Measurements from ENCODE around the gene CTNNBL1. TPM values are rescaled to one million over a fixed set of nuclear protein-coding genes. Genes with fewer than 3 reads are reported as not detected.

CTNNBL1 gene
- total RNA-seq, 2 experiments from 2014 or later = 67.3 to 74.9 TPM

DNA sequence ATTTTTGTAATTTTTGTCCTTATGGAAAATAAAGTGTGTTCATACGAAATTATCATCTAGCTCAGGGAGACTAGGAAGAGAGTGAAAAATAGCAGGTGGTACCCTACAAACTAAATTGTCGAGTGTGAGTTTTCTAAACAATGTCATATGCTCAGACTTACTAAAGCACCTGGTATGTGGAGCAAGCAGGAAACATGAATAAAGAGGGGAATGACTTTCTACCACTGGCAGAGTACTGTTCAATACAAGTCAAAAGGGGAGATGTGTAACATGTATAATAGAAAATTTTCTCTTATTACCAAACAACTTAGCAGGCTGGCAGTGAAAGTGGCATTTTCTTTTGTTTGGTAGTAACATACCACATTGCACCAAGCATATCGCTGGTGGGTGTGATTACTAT, 36.1 kb downstream of the CTNNBL1 start:
- ATAC-seq = no peak
- ChIA-PET POLR2A (no interaction called here), CTCF (interaction anchor here (1.3 to 1.5 kb wide), 2 partner anchors 165 to 328 kb away, joined by 3 to 7 read pairs; no protein-coding TSS in a partner anchor)
- Mint-ChIP-seq H3K9me3 (no peaks in the 10 kb centered on the region), H3K36me3 (ENCODE audit: low read depth) (peaks cover 13% of the 10 kb centered on the region), H3K27me3 (no peaks in the 10 kb centered on the region), H3K4me3 (no peak overlapping the region), H3K27ac (no peak overlapping the region), H3K4me1 (ENCODE audit: low read depth) (peaks cover 22% of the 10 kb centered on the region)
- TF ChIP-seq, protein P1, sequence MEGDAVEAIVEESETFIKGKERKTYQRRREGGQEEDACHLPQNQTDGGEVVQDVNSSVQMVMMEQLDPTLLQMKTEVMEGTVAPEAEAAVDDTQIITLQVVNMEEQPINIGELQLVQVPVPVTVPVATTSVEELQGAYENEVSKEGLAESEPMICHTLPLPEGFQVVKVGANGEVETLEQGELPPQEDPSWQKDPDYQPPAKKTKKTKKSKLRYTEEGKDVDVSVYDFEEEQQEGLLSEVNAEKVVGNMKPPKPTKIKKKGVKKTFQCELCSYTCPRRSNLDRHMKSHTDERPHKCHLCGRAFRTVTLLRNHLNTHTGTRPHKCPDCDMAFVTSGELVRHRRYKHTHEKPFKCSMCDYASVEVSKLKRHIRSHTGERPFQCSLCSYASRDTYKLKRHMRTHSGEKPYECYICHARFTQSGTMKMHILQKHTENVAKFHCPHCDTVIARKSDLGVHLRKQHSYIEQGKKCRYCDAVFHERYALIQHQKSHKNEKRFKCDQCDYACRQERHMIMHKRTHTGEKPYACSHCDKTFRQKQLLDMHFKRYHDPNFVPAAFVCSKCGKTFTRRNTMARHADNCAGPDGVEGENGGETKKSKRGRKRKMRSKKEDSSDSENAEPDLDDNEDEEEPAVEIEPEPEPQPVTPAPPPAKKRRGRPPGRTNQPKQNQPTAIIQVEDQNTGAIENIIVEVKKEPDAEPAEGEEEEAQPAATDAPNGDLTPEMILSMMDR (IDR thresholded peaks at IDR 0.05) = no peak
- intact Hi-C loops (cut with micrococcal nuclease) = no loop called here
- DNase-seq = no peak

DNA sequence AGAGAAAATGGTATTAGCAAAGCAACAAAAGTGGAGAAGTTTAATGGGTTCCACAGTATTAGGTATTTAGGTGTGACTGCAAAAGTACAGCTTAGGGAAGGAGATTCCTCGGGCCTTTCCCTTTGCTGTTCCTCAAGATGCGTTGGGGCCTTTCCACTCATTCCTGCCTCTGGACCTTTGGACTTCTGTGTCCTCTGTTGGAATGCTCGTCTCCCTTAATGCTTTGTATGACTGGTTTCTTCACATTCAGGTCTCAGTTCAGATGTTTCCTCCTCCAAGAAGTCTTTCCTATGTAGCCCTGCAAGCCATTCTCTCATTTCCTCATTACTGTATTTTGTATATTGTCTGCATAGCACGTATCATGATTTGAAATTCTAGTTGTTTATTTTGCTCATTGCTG, 39.6 kb downstream of the CTNNBL1 start:
- peaks cover 39% of the 10 kb centered on the region for H3K36me3 Mint-ChIP-seq (ENCODE audit: low read depth)
- no peak overlapping the region for H3K27ac Mint-ChIP-seq
- intact Hi-C loops (cut with micrococcal nuclease) = no loop called here
- peaks cover 15% of the 10 kb centered on the region for H3K4me1 Mint-ChIP-seq (ENCODE audit: low read depth)
- H3K4me3 Mint-ChIP-seq = no peak overlapping the region
- H3K9me3 Mint-ChIP-seq = no peaks in the 10 kb centered on the region
- CTCF ChIA-PET = no interaction called here
- no peak for ATAC-seq
- no peak for DNase-seq
- TF ChIP-seq, protein P1 (IDR thresholded peaks at IDR 0.05) = no peak
- POLR2A ChIA-PET = no interaction called here
- no peaks in the 10 kb centered on the region for H3K27me3 Mint-ChIP-seq

DNA sequence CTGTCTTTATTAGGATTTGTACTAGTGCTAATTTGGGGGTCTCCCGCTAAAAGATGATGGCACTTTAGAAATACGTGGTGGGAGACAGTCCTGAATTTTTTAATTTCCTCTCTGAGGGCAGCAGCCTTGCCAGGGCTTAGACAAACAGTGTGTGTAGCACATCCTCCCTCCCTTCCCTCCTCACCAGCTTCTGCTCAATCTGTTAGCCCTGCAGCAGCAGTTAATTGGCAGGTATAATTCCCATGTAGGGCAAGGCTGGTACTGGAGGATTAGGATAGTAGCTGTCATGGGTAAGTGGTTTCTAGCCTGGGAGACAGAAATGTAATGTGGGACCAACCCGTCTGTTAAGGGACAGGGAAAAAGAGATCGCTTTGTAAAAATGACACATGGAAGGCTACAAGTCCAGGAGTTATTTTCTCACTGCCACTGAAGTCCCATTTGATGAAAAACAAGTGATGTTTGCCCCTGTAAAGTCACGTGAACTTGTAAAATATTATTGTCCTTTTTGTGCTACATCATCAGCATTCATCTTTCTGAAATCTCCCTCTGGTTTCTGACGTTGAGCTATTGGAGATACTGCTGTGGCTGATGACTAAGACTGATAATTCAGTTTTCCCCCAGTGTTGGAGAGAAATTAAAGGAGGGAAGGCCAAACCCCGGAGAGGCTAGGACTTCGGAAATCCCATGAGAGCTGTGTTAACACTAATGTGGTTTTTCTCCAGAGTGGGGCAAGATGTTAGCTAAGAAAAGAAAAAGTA, 40.6 kb downstream of the CTNNBL1 start:
- TF ChIP-seq, protein P1 (IDR thresholded peaks at IDR 0.05) = no peak
- ChIA-PET POLR2A (interaction anchor here (0.6 kb wide), 1 partner anchor 40 kb away, joined by 3 read pairs; no protein-coding TSS in a partner anchor), CTCF (interaction anchor here (0.9 to 1.1 kb wide), 4 partner anchors 16 to 487 kb away, joined by 3 read pairs; no protein-coding TSS in a partner anchor)
- Mint-ChIP-seq H3K27ac (no peak overlapping the region), H3K4me1 (ENCODE audit: low read depth) (peaks cover 13% of the 10 kb centered on the region), H3K4me3 (no peak overlapping the region), H3K9me3 (no peaks in the 10 kb centered on the region), H3K27me3 (no peaks in the 10 kb centered on the region), H3K36me3 (ENCODE audit: low read depth) (peaks cover 45% of the 10 kb centered on the region)
- no peak for ATAC-seq
- intact Hi-C loops (cut with micrococcal nuclease) = no loop called here
- no peak for DNase-seq

DNA sequence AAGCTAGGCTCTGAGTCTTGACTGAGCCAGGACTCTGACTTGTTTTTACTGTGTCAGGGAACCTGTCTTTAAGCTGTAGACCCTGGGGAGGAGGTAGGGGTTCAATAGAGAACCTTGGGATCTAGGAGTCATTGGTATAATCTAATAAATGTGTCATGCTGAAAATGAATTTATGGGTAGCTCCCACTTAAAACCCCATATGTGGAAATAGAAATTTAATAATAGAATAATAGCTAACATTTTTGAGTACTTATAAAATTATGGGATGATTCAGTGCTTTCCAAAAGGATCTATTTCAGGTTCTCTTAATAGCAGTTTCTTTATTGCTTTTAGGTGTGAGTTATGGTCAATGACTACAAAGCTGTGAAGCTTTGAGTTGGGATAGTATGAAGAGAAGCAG, 41.7 kb downstream of the CTNNBL1 start:
- peaks cover 53% of the 10 kb centered on the region for H3K36me3 Mint-ChIP-seq (ENCODE audit: low read depth)
- H3K27me3 Mint-ChIP-seq = no peaks in the 10 kb centered on the region
- no peak for ATAC-seq
- no peak overlapping the region for H3K4me3 Mint-ChIP-seq
- ChIA-PET CTCF (interaction anchor here (0.9 kb wide), 1 partner anchor 244 kb away, joined by 3 read pairs; no protein-coding TSS in a partner anchor), POLR2A (interaction anchor here (0.6 kb wide), 1 partner anchor 10 kb away, joined by 3 read pairs; no protein-coding TSS in a partner anchor)
- DNase-seq = no peak
- intact Hi-C loops (cut with micrococcal nuclease) = no loop called here
- no peaks in the 10 kb centered on the region for H3K9me3 Mint-ChIP-seq
- TF ChIP-seq, protein P1 (IDR thresholded peaks at IDR 0.05) = no peak
- H3K27ac Mint-ChIP-seq = no peak overlapping the region
- H3K4me1 Mint-ChIP-seq (ENCODE audit: low read depth) = peaks cover 10% of the 10 kb centered on the region

DNA sequence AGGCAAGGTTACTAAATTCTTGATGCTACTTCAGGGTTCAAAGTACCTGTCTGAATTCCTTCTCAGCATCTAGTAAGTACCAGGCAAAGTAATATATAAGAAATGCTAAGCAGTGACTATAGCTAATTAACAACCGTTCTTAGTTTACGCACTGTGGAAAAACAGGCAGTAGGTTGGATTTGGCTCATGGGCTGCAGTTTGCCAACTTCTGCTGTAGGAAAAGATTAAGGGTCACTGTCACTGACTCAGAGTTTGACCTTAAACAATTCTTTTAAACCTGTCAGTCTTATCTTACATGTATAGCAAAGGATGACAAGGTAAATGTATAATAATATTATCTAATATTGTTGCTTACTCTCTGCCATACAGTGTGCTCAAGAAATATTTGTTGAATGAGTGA, 42.3 kb downstream of the CTNNBL1 start:
- H3K9me3 Mint-ChIP-seq = no peaks in the 10 kb centered on the region
- peaks cover 10% of the 10 kb centered on the region for H3K4me1 Mint-ChIP-seq (ENCODE audit: low read depth)
- H3K27me3 Mint-ChIP-seq = no peaks in the 10 kb centered on the region
- ATAC-seq (no peak), DNase-seq (no peak)
- TF ChIP-seq, protein P1 (IDR thresholded peaks at IDR 0.05) = no peak
- H3K27ac Mint-ChIP-seq = no peak overlapping the region
- peaks cover 53% of the 10 kb centered on the region for H3K36me3 Mint-ChIP-seq (ENCODE audit: low read depth)
- ChIA-PET POLR2A (no interaction called here), CTCF (no interaction called here)
- no peak overlapping the region for H3K4me3 Mint-ChIP-seq
- intact Hi-C loops (cut with micrococcal nuclease) = no loop called here
